HEK293T (cell line): ENCODE measurements around the gene NUP62.
"Not testable (repeated sequence)": the region's sequence is repeated elsewhere in the genome, so short reads cannot be mapped to it uniquely, and the experiment has no call there.

ENCODE experiments used
- CTCF ChIA-PET: fragments of 350-600 bp; formaldehyde crosslinking; extraction: SDS; loops from one replicate; lab custom pipeline; 2021; ENCODE audit warnings: antibody characterized with exemption, inconsistent platforms; lab: Yijun Ruan, JAX
- POLR2A ChIA-PET: fragments of 350-600 bp; formaldehyde crosslinking; extraction: SDS; loops from one replicate; lab custom pipeline; 2020; ENCODE audit warnings: antibody characterized with exemption, inconsistent platforms; lab: Yijun Ruan, JAX
- DNase-seq: peaks from one replicate; pipeline ENCODE4 v3.0.0; 2012; ENCODE audit warnings: mixed read lengths; ENCODE audit errors: extremely low spot score
- ARNT ChIP-seq: fragments of 450-650 bp; IDR thresholded peaks from 2 replicates; pipeline ENCODE4 v1.6.1; 2017; ENCODE audit warnings: mild to moderate bottlenecking
- BHLHE40 ChIP-seq: fragments of 450-650 bp; IDR thresholded peaks from 2 replicates; pipeline ENCODE4 v1.6.1; 2016; ENCODE audit warnings: mild to moderate bottlenecking, moderate library complexity, borderline replicate concordance
- CTBP1 ChIP-seq: fragments of 450-650 bp; IDR thresholded peaks from 2 replicates; pipeline ENCODE4 v1.6.1; 2016; ENCODE audit warnings: borderline replicate concordance
- ELF4 ChIP-seq: fragments of 450-650 bp; IDR thresholded peaks from 2 replicates; pipeline ENCODE4 v1.6.1; 2017; ENCODE audit warnings: antibody characterized with exemption
- FOXK2 ChIP-seq: fragments of 450-650 bp; IDR thresholded peaks from 2 replicates; pipeline ENCODE4 v1.6.1; 2016; ENCODE audit warnings: mild to moderate bottlenecking
- FOXM1 ChIP-seq: fragments of 450-650 bp; IDR thresholded peaks from 2 replicates; pipeline ENCODE4 v1.6.1; 2017; ENCODE audit warnings: mild to moderate bottlenecking, borderline replicate concordance
- HDGF ChIP-seq: fragments of 450-650 bp; IDR thresholded peaks from 2 replicates; pipeline ENCODE4 v1.6.1; 2017; ENCODE audit warnings: antibody characterized with exemption, borderline replicate concordance
- L3MBTL2 ChIP-seq: fragments of 450-650 bp; conservative IDR thresholded peaks from 2 replicates; pipeline ENCODE4 v1.6.1; 2016; ENCODE audit warnings: mild to moderate bottlenecking
- LEF1 ChIP-seq: fragments of 450-650 bp; IDR thresholded peaks from 2 replicates; pipeline ENCODE4 v1.6.1; 2017; ENCODE audit warnings: mild to moderate bottlenecking, borderline replicate concordance
- NFRKB ChIP-seq: fragments of 450-650 bp; IDR thresholded peaks from 2 replicates; pipeline ENCODE4 v1.6.1; 2016; ENCODE audit warnings: mild to moderate bottlenecking, moderate library complexity
- PKNOX1 ChIP-seq: fragments of 450-650 bp; IDR thresholded peaks from 2 replicates; pipeline ENCODE4 v1.6.1; 2016
- SP1 ChIP-seq: fragments of 450-650 bp; IDR thresholded peaks from 2 replicates; pipeline ENCODE4 v1.6.1; 2017
- SUZ12 ChIP-seq: fragments of 450-650 bp; IDR thresholded peaks from 2 replicates; pipeline ENCODE4 v1.6.1; 2016; ENCODE audit warnings: mild to moderate bottlenecking
- TARDBP ChIP-seq: fragments of 450-650 bp; IDR thresholded peaks from 2 replicates; pipeline ENCODE4 v1.6.1; 2016
- ZNF384 ChIP-seq: fragments of 450-650 bp; IDR thresholded peaks from 2 replicates; pipeline ENCODE4 v1.6.1; 2016

NUP62 gene

GRCh38 chr19:49951806-49952478 is 22.6 kb upstream of the NUP62 start:
- DNase-seq, result no peak
- POLR2A ChIA-PET, result no interaction called here
- no peak for TF ChIP-seq TARDBP
- no peak for TF ChIP-seq LEF1
- no peak for TF ChIP-seq BHLHE40
- TF ChIP-seq L3MBTL2, result no peak
- no peak for TF ChIP-seq ZNF384
- no peak for TF ChIP-seq NFRKB
- no peak for TF ChIP-seq ELF4
- TF ChIP-seq HDGF, result no peak
- CTCF ChIA-PET, result no interaction called here

- ChIA-PET CTCF (no interaction called here), POLR2A (interaction anchor here (2.0 kb wide), 1 partner anchor 22 kb away, joined by 8 read pairs; the partner anchor contains the start of genes ATF5 and NUP62)
- TF ChIP-seq PKNOX1, result no peak
- TF ChIP-seq TARDBP, result no peak
- TF ChIP-seq FOXK2, result no peak
- no peak for TF ChIP-seq BHLHE40
- TF ChIP-seq LEF1, result no peak
- no peak for TF ChIP-seq L3MBTL2
- TF ChIP-seq HDGF, result no peak
- no peak for TF ChIP-seq NFRKB
- no peak for TF ChIP-seq CTBP1
- TF ChIP-seq FOXM1, result no peak
- TF ChIP-seq ZNF384, result no peak
- no peak for DNase-seq
These were observed 21.7 kb upstream of the NUP62 start for GRCh38 chr19:49950956-49951526.

DNA sequence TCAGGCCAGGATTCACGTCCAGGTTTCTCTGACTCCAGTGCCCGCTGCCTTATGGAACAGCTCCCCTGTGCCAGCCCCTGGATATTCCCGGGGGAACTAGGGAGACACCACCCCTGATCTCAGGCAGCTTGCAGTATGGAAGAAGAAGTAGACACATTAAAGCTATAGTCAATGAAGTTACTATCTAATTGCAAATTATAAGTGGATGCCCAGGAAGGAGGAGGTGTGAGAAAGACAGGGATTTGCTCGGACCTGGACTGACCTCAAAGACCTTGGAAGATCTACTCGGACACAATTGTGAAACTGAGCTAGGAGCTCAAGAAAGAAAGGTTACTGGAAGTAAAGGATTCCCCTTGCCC is 21.3 kb upstream of the NUP62 start:
- DNase-seq, result no peak
- ChIA-PET CTCF (interaction anchor here (1.0 kb wide), 1 partner anchor 13 kb away, joined by 3 read pairs; no protein-coding TSS in a partner anchor), POLR2A (interaction anchor here (2.0 kb wide), 1 partner anchor 21 kb away, joined by 8 read pairs; the partner anchor contains the start of genes ATF5 and NUP62)
- TF ChIP-seq ELF4, result no peak

DNA sequence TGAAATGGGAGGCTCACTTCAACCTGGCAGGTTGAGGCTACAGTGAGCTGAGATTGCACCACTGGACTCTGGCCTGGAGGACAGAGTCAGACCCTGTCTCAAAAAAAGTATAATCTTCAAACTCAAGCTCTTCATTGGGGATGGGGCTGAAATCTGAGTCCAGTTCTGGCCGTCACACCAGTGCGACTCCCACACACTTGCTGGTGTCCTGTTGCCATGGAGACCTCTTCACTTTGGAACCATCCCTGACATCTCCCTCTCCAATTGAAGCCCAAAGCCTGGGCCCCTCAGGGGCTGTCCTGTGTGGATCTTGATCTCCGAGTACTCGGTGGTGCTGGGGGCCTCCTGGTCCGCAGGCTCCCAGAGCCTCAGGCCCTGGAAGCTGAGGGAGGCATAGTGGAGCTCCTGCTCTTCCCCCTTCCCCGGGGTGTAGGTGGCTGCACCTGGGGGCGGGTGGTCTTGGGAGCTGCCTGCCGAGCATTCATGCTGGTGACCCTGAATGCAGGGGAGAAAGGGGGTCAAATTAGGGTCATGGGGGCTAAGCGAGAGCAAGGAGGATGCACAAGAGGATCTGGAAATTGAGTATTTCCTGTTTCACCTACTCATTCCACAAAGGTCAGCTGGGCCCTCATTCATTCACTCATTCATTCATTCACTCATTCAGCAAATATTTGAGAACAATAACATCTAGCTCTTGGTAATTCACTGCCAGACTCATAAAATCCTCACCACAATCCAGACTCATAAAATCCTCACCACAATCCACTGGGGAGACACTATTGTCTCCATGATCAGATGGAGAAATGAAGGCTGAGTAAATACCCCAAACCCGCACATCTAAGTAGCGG is 20.7 kb upstream of the NUP62 start:
- ChIA-PET CTCF (interaction anchor here (1.0 kb wide), 1 partner anchor 12 kb away, joined by 3 read pairs; no protein-coding TSS in a partner anchor), POLR2A (interaction anchor here (2.0 kb wide), 1 partner anchor 21 kb away, joined by 8 read pairs; the partner anchor contains the start of genes ATF5 and NUP62)
- DNase-seq, result no peak
- TF ChIP-seq BHLHE40 (no peak), LEF1 (no peak), PKNOX1 (no peak), ZNF384 (no peak), ELF4 (no peak), SP1 (no peak), ARNT (no peak), L3MBTL2 (no peak), FOXK2 (no peak), CTBP1 (no peak), TARDBP (no peak)

GRCh38 chr19:49946415-49946814 is 17.1 kb upstream of the NUP62 start:
- ChIA-PET POLR2A (no interaction called here), CTCF (no interaction called here)
- no peak for DNase-seq
- TF ChIP-seq L3MBTL2 (no peak), FOXM1 (no peak), PKNOX1 (peak; percentile 69), SUZ12 (no peak), LEF1 (no peak)

GRCh38 chr19:49944567-49944966 is 15.3 kb upstream of the NUP62 start:
- POLR2A ChIA-PET, CTCF ChIA-PET: not testable (repeated sequence)

More at GRCh38 chr19:49944567-49944966, 15.3 kb upstream of the NUP62 start:
- DNase-seq, result not testable (repeated sequence)
